ENCODE results near the gene TIMM23.
"Not testable (repeated sequence)": the region's sequence is repeated elsewhere in the genome, so short reads cannot be mapped to it uniquely, and the experiment has no call there.

The TIMM23 gene

GRCh38 chr10:45997557-45997956 is 25.3 kb downstream of the TIMM23 start:
- H3K4me3 ChIP-seq (ENCODE audit: low read depth, low read length): no peak overlapping the region
- no peaks in the 10 kb centered on the region for H3K9me3 ChIP-seq (ENCODE audit: control insufficient read depth, insufficient read depth, low read depth, low read length)
- no peaks in the 10 kb centered on the region for H3K27me3 ChIP-seq (ENCODE audit: control insufficient read depth, insufficient read depth, low read length)
- H3K9ac ChIP-seq (ENCODE audit: low read length): no peak overlapping the region
- H3K4me1 ChIP-seq (ENCODE audit: control insufficient read depth, insufficient read depth, low read length): peaks cover 11% of the 10 kb centered on the region; the same call in 1 of the 2 replicates
- H3K36me3 ChIP-seq (ENCODE audit: control insufficient read depth, insufficient read depth, low read length): peaks cover 59% of the 10 kb centered on the region
- peak overlapping the region; percentile 25 for H3K27ac ChIP-seq (ENCODE audit: low read depth, low read length)

GRCh38 chr10:45997994-45998763 is 25.9 kb downstream of the TIMM23 start:
- Histone ChIP-seq H3K9me3 (ENCODE audit: control insufficient read depth, insufficient read depth, low read depth, low read length) (no peaks in the 10 kb centered on the region), H3K27me3 (ENCODE audit: control insufficient read depth, insufficient read depth, low read length) (no peaks in the 10 kb centered on the region), H3K4me3 (ENCODE audit: low read depth, low read length) (no peak overlapping the region), H3K27ac (ENCODE audit: low read depth, low read length) (peak overlapping the region; percentile 25), H3K9ac (ENCODE audit: low read length) (no peak overlapping the region), H3K4me1 (ENCODE audit: control insufficient read depth, insufficient read depth, low read length) (peaks cover 11% of the 10 kb centered on the region; the same call in 1 of the 2 replicates), H3K36me3 (ENCODE audit: control insufficient read depth, insufficient read depth, low read length) (peaks cover 61% of the 10 kb centered on the region)

GRCh38 chr10:45999955-46000354 is 27.7 kb downstream of the TIMM23 start:
- not testable (repeated sequence) for H3K4me3 ChIP-seq (ENCODE audit: low read depth, low read length); H3K27me3 ChIP-seq (ENCODE audit: control insufficient read depth, insufficient read depth, low read length); H3K9me3 ChIP-seq (ENCODE audit: control insufficient read depth, insufficient read depth, low read depth, low read length); H3K9ac ChIP-seq (ENCODE audit: low read length); H3K27ac ChIP-seq (ENCODE audit: low read depth, low read length)
- Histone ChIP-seq H3K4me1 (ENCODE audit: control insufficient read depth, insufficient read depth, low read length) (peaks cover 11% of the 10 kb centered on the region; the same call in 1 of the 2 replicates), H3K36me3 (ENCODE audit: control insufficient read depth, insufficient read depth, low read length) (peaks cover 73% of the 10 kb centered on the region)

GRCh38 chr10:46000538-46000937 is 28.2 kb downstream of the TIMM23 start:
- no peak overlapping the region for H3K9ac ChIP-seq (ENCODE audit: low read length)
- H3K36me3 ChIP-seq (ENCODE audit: control insufficient read depth, insufficient read depth, low read length): peaks cover 78% of the 10 kb centered on the region
- H3K4me1 ChIP-seq (ENCODE audit: control insufficient read depth, insufficient read depth, low read length): peaks cover 11% of the 10 kb centered on the region; the same call in 1 of the 2 replicates
- H3K4me3 ChIP-seq (ENCODE audit: low read depth, low read length): no peak overlapping the region
- H3K9me3 ChIP-seq (ENCODE audit: control insufficient read depth, insufficient read depth, low read depth, low read length): no peaks in the 10 kb centered on the region
- no peak overlapping the region for H3K27ac ChIP-seq (ENCODE audit: low read depth, low read length)
- no peaks in the 10 kb centered on the region for H3K27me3 ChIP-seq (ENCODE audit: control insufficient read depth, insufficient read depth, low read length)

- Histone ChIP-seq H3K36me3 (ENCODE audit: control insufficient read depth, insufficient read depth, low read length) (peaks cover 86% of the 10 kb centered on the region), H3K4me3 (ENCODE audit: low read depth, low read length) (no peak overlapping the region), H3K27ac (ENCODE audit: low read depth, low read length) (0 out of 2 replicates have a peak overlapping the region, but pooled peaks have one; percentile 14), H3K27me3 (ENCODE audit: control insufficient read depth, insufficient read depth, low read length) (no peaks in the 10 kb centered on the region), H3K4me1 (ENCODE audit: control insufficient read depth, insufficient read depth, low read length) (peaks cover 11% of the 10 kb centered on the region; the same call in 1 of the 2 replicates), H3K9ac (ENCODE audit: low read length) (no peak overlapping the region), H3K9me3 (ENCODE audit: control insufficient read depth, insufficient read depth, low read depth, low read length) (no peaks in the 10 kb centered on the region)
Observed at GRCh38 chr10:46001187-46001756, 29.0 kb downstream of the TIMM23 start.

GRCh38 chr10:46002189-46002687 is 29.9 kb downstream of the TIMM23 start:
- not testable (repeated sequence) for H3K27me3 ChIP-seq (ENCODE audit: control insufficient read depth, insufficient read depth, low read length); H3K27ac ChIP-seq (ENCODE audit: low read depth, low read length); H3K9me3 ChIP-seq (ENCODE audit: control insufficient read depth, insufficient read depth, low read depth, low read length); H3K4me3 ChIP-seq (ENCODE audit: low read depth, low read length); H3K9ac ChIP-seq (ENCODE audit: low read length)
- Histone ChIP-seq H3K36me3 (ENCODE audit: control insufficient read depth, insufficient read depth, low read length) (peaks cover 92% of the 10 kb centered on the region), H3K4me1 (ENCODE audit: control insufficient read depth, insufficient read depth, low read length) (peaks cover 11% of the 10 kb centered on the region; the same call in 1 of the 2 replicates)

GRCh38 chr10:46002916-46003693 is 30.8 kb downstream of the TIMM23 start:
- Histone ChIP-seq H3K4me1 (ENCODE audit: control insufficient read depth, insufficient read depth, low read length) (peaks cover 4% of the 10 kb centered on the region; the same call in 1 of the 2 replicates), H3K27ac (ENCODE audit: low read depth, low read length) (no peak overlapping the region), H3K36me3 (ENCODE audit: control insufficient read depth, insufficient read depth, low read length) (peaks cover 92% of the 10 kb centered on the region), H3K4me3 (ENCODE audit: low read depth, low read length) (no peak overlapping the region), H3K9ac (ENCODE audit: low read length) (no peak overlapping the region), H3K9me3 (ENCODE audit: control insufficient read depth, insufficient read depth, low read depth, low read length) (no peaks in the 10 kb centered on the region), H3K27me3 (ENCODE audit: control insufficient read depth, insufficient read depth, low read length) (no peaks in the 10 kb centered on the region)

GRCh38 chr10:46004963-46005362 is 32.7 kb downstream of the TIMM23 start:
- peaks cover 99% of the 10 kb centered on the region for H3K36me3 ChIP-seq (ENCODE audit: control insufficient read depth, insufficient read depth, low read length)
- H3K27ac ChIP-seq (ENCODE audit: low read depth, low read length): no peak overlapping the region
- H3K9ac ChIP-seq (ENCODE audit: low read length): no peak overlapping the region
- H3K4me3 ChIP-seq (ENCODE audit: low read depth, low read length): no peak overlapping the region
- no peaks in the 10 kb centered on the region for H3K9me3 ChIP-seq (ENCODE audit: control insufficient read depth, insufficient read depth, low read depth, low read length)
- H3K27me3 ChIP-seq (ENCODE audit: control insufficient read depth, insufficient read depth, low read length): no peaks in the 10 kb centered on the region
- H3K4me1 ChIP-seq (ENCODE audit: control insufficient read depth, insufficient read depth, low read length): peaks cover under 1% of the 10 kb centered on the region; the same call in 1 of the 2 replicates

- Histone ChIP-seq H3K9me3 (ENCODE audit: control insufficient read depth, insufficient read depth, low read depth, low read length) (no peaks in the 10 kb centered on the region), H3K27me3 (ENCODE audit: control insufficient read depth, insufficient read depth, low read length) (no peaks in the 10 kb centered on the region), H3K4me1 (ENCODE audit: control insufficient read depth, insufficient read depth, low read length) (no peaks in the 10 kb centered on the region), H3K4me3 (ENCODE audit: low read depth, low read length) (no peak overlapping the region), H3K36me3 (ENCODE audit: control insufficient read depth, insufficient read depth, low read length) (peaks cover 99% of the 10 kb centered on the region), H3K27ac (ENCODE audit: low read depth, low read length) (no peak overlapping the region), H3K9ac (ENCODE audit: low read length) (no peak overlapping the region)
Observed at GRCh38 chr10:46005383-46005782, 33.1 kb downstream of the TIMM23 start.

- Histone ChIP-seq H3K4me1 (ENCODE audit: control insufficient read depth, insufficient read depth, low read length) (no peaks in the 10 kb centered on the region), H3K27me3 (ENCODE audit: control insufficient read depth, insufficient read depth, low read length) (no peaks in the 10 kb centered on the region), H3K9me3 (ENCODE audit: control insufficient read depth, insufficient read depth, low read depth, low read length) (no peaks in the 10 kb centered on the region), H3K4me3 (ENCODE audit: low read depth, low read length) (no peak overlapping the region), H3K36me3 (ENCODE audit: control insufficient read depth, insufficient read depth, low read length) (peaks cover 99% of the 10 kb centered on the region), H3K9ac (ENCODE audit: low read length) (no peak overlapping the region), H3K27ac (ENCODE audit: low read depth, low read length) (no peak overlapping the region)
Observed at GRCh38 chr10:46006219-46006618, 33.9 kb downstream of the TIMM23 start.

Data from HUES6 (cell line).